Measurements from ENCODE around the gene KCNC3. TPM values are rescaled to one million over a fixed set of nuclear protein-coding genes. Genes with fewer than 3 reads are reported as not detected.

Gene KCNC3
- total RNA-seq, 1 experiment from 2014 or later: 17.3 TPM

- Mint-ChIP-seq H3K27ac (peak overlapping the region; percentile 95 to 99 (median 98)), H3K27me3 (ENCODE audit: low read depth) (peaks cover 18% of the 10 kb centered on the region), H3K4me1 (peaks cover 34 to 46% of the 10 kb centered on the region in 2 experiments), H3K4me3 (peak overlapping the region; percentile 89 to 94), H3K36me3 (ENCODE audit: insufficient read depth in 1 of 3, low read depth in 3 of 3) (peaks cover 3 to 10% (median 10%) of the 10 kb centered on the region in 3 experiments), H3K9me3 (peaks cover 3 to 12% of the 10 kb centered on the region in 2 experiments; a peak in 4 of 5 replicates)
- Histone ChIP-seq H3K79me1 (ENCODE audit: insufficient read depth, low read depth, low read length, poor library complexity, severe bottlenecking) (no peaks in the 10 kb centered on the region), H3K9me3 (ENCODE audit: control insufficient read depth, low read depth, low read length) (no peaks in the 10 kb centered on the region), H3K27ac (ENCODE audit: insufficient read length, low read depth, low read length) (no peak overlapping the region), H2BK12ac (ENCODE audit: insufficient read length, low read depth, low read length) (no peak overlapping the region), H3K4me2 (ENCODE audit: insufficient read depth, insufficient read length, low read length) (peak overlapping the region; percentile 77), H4K91ac (ENCODE audit: insufficient read length, low read depth, low read length) (no peak overlapping the region), H3K14ac (ENCODE audit: insufficient read depth, low read length) (peak overlapping the region; percentile 84; the same call in 1 of the 2 replicates), H2BK15ac (ENCODE audit: low read depth, low read length) (no peak overlapping the region), H4K8ac (replicated peaks; ENCODE audit: insufficient read length, low read depth, low read length) (no peak overlapping the region), H3T11ph (ENCODE audit: low read length) (no peak overlapping the region), H3K23ac (ENCODE audit: insufficient read length, low read depth, low read length) (no peak overlapping the region), H4K5ac (ENCODE audit: insufficient read length, low read depth, low read length) (no peak overlapping the region), H3K18ac (ENCODE audit: insufficient read length, low read depth, low read length) (no peak overlapping the region), H3K4ac (ENCODE audit: low read depth, low read length) (no peak overlapping the region), H2BK20ac (ENCODE audit: low read depth, low read length, poor library complexity, severe bottlenecking) (no peak overlapping the region), H2AFZ (ENCODE audit: low read length) (no peak overlapping the region), H2BK120ac (ENCODE audit: low read depth, low read length, poor library complexity, severe bottlenecking) (no peak overlapping the region), H3K79me2 (ENCODE audit: insufficient read depth, low read length) (no peaks in the 10 kb centered on the region), H3K9ac (ENCODE audit: extremely low read depth, insufficient read length, low read length) (no peak overlapping the region), H2BK5ac (ENCODE audit: insufficient read length, low read length) (no peak overlapping the region), H3K4me1 (ENCODE audit: insufficient read depth, low read length) (peaks cover 4% of the 10 kb centered on the region; the same call in 1 of the 2 replicates), H2AK5ac (ENCODE audit: insufficient read length, low read length) (no peak overlapping the region), H3K23me2 (ENCODE audit: insufficient read length, low read depth, low read length, poor library complexity, severe bottlenecking) (peaks cover 26% of the 10 kb centered on the region), H4K20me1 (ENCODE audit: control insufficient read depth, insufficient read depth, insufficient read length) (no peaks in the 10 kb centered on the region), H3K27me3 (ENCODE audit: insufficient read depth, low read length) (no peaks in the 10 kb centered on the region; the same call in 1 of the 2 replicates), H3K56ac (ENCODE audit: insufficient read length, low read depth, low read length) (no peak overlapping the region)
- DNase-seq: peak; percentile 96
- no peak for TF ChIP-seq CTCF (conservative IDR thresholded peaks at IDR 0.05)
- no CpG with 5 or more reads among the region's 34 CpGs for WGBS (ENCODE audit: extremely low coverage, insufficient read length, low lambda C conversion rate)
Observed at GRCh38 chr19:50333235-50333736, 4.1 kb upstream of the KCNC3 start.
